Activated T-helper 1 cell treated with Interleukin-2 at 50 U/mL for 16 hours (primary cell): ENCODE data around the gene MAST4.
"Not testable (repeated sequence)": the region's sequence is repeated elsewhere in the genome, so short reads cannot be mapped to it uniquely, and the experiment has no call there.

Experiments used
- DNase-seq: peaks from one replicate; pipeline ENCODE4 v3.0.0-alpha.2; 2020; ENCODE audit warnings: low read depth

Gene MAST4

GRCh38 chr5:66745297-66745696, 149.1 kb downstream of the MAST4 start:
- DNase-seq: no peak

- no peak for DNase-seq
Observed at GRCh38 chr5:66747607-66748006, 151.4 kb downstream of the MAST4 start.

GRCh38 chr5:66752668-66753067, 156.5 kb downstream of the MAST4 start:
- DNase-seq: not testable (repeated sequence)

GRCh38 chr5:66757219-66757833, 161.1 kb downstream of the MAST4 start:
- no peak for DNase-seq

GRCh38 chr5:66757834-66758371, 161.7 kb downstream of the MAST4 start:
- DNase-seq: no peak

GRCh38 chr5:66769030-66769733, 173.0 kb downstream of the MAST4 start:
- no peak for DNase-seq

GRCh38 chr5:66769839-66770617, 173.8 kb downstream of the MAST4 start:
- no peak for DNase-seq

GRCh38 chr5:66777868-66778267, 181.7 kb downstream of the MAST4 start:
- DNase-seq: no peak

GRCh38 chr5:66779528-66779927, 183.3 kb downstream of the MAST4 start:
- DNase-seq: no peak

GRCh38 chr5:66788556-66788955, 192.4 kb downstream of the MAST4 start:
- DNase-seq: no peak

- no peak for DNase-seq
Observed at GRCh38 chr5:66789434-66789833, 193.2 kb downstream of the MAST4 start.

GRCh38 chr5:66793049-66793448, 196.9 kb downstream of the MAST4 start:
- no peak for DNase-seq

GRCh38 chr5:66795682-66796081, 199.5 kb downstream of the MAST4 start:
- no peak for DNase-seq

GRCh38 chr5:66796305-66797292, 200.4 kb downstream of the MAST4 start:
- no peak for DNase-seq

- DNase-seq: no peak
Observed at GRCh38 chr5:66802941-66803340, 206.7 kb downstream of the MAST4 start.

GRCh38 chr5:66805514-66806430, 209.6 kb downstream of the MAST4 start:
- no peak for DNase-seq

GRCh38 chr5:66807743-66808142, 211.6 kb downstream of the MAST4 start:
- no peak for DNase-seq

- DNase-seq: no peak
Observed at GRCh38 chr5:66808663-66809062, 212.5 kb downstream of the MAST4 start.

GRCh38 chr5:66810151-66810550, 214.0 kb downstream of the MAST4 start:
- no peak for DNase-seq

- DNase-seq: no peak
Observed at GRCh38 chr5:66810848-66811261, 214.7 kb downstream of the MAST4 start.
